Rectal smooth muscle tissue (tissue), 1 donor: ENCODE data around the gene SRC.

Experiments
- H3K27ac ChIP-seq: one replicate; pipeline ENCODE4 v1.7.0; 2013; ENCODE audit warnings: low read depth, low read length, inconsistent platforms
- H3K27me3 ChIP-seq: one replicate; pipeline ENCODE4 v1.7.0; 2013; ENCODE audit warnings: low read length; ENCODE audit not compliant: control insufficient read depth, insufficient read depth
- H3K36me3 ChIP-seq: one replicate; pipeline ENCODE4 v1.7.0; 2013; ENCODE audit warnings: low read length; ENCODE audit not compliant: control insufficient read depth, insufficient read depth
- H3K4me1 ChIP-seq: one replicate; pipeline ENCODE4 v1.7.0; 2013; ENCODE audit warnings: low read length; ENCODE audit not compliant: control insufficient read depth, insufficient read depth
- H3K4me3 ChIP-seq: one replicate; pipeline ENCODE4 v1.7.0; 2013; ENCODE audit warnings: low read length
- H3K9ac ChIP-seq: one replicate; pipeline ENCODE4 v1.7.0; 2013; ENCODE audit warnings: low read length

The SRC gene

DNA sequence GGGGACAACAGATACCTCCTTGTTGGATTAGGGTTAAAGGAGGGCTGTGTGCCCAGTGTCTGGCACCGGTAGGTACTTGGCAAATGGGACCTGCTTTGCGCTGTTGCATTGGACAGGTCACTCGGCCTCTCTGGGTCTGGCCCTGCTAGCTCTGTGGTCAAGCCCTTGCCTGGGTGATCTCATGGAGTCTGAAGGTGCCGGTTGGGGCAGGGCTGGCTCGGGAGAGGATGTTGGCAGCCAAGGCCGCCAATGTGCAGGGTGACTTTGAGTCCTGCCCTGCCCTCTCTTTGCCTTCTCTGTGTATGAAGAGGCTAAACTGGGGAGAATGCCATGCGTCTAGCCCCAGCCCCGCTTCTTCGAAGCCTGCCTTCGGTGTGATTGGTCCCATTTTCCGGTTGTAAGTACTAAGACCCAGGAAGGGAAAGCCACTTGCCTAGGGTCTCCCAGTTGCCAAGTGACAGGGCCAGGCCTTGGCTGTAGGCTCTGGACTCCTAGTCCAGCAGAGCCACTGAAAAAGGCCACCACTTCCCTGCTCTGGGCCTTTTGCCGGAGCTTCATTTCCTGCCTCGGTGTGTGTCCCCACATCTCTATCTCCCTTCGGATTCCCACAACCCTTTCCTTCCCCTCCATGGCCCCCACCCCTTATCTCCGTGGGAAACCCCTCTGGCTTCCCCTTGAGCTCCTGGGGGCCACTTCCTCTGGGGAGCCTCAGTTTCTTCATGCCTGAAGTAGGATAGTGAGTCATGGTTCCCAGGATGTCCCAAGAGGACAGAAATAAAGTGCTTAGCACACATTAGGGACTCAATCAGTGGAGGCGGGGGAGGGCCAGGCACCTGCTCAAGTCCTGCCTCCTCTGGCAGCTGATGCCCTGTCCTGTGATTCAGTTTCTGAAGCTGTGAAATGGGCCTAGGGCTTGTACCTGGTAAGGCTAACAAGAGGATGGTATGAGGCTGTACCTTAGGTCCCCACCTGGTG lies 3.9 kb downstream of the SRC start:
- H3K4me3 ChIP-seq, result no peak overlapping the region
- no peaks in the 10 kb centered on the region for H3K36me3 ChIP-seq
- H3K4me1 ChIP-seq, result peaks cover 7% of the 10 kb centered on the region
- H3K9ac ChIP-seq, result no peak overlapping the region
- H3K27me3 ChIP-seq, result no peaks in the 10 kb centered on the region
- no peak overlapping the region for H3K27ac ChIP-seq

DNA sequence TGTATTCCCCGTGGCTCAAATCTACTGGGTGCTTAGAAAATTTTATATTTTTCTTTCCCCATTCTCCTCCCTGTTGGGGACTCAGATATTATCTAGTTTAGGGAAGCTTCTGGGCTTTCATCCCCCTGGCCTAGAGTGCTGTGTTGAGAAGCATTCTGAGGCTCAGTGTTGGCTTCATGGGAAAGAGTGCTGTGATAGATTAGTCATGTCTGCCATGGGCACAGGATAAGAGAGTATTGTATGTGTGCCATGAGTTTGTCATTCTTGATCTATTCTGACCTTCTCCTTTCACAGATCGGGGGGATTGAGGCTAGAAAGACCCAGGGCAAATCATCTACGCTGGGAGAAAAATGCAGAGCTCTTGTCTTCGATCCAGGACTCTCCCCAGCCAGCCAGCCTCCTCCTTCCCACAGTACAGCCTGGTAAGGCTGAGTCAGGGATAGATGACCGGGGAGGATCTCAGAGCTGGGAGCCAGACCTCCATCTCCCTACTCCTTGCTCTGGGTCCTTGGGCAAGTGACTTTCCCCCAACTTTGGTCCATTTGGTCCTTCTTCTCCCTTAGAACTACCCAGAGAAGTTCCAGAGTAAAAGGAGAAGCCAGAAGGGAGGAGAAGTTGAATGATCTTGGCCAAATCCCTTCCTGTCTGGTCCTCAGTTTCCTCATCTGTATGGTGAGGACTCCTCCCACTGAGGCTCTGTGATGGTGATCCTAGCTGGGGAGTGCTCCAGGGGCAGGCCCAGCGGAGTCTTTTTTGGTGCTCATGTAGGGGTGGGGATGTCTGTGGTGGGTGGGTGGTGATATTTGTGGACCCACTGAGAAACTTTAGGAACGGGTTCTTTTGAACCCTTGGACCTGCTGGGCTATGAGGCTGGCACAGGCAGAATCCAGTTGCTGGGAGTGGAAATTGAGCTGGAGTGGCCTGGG lies 5.0 kb downstream of the SRC start:
- Histone ChIP-seq H3K36me3 (no peaks in the 10 kb centered on the region), H3K4me3 (no peak overlapping the region), H3K4me1 (peaks cover 9% of the 10 kb centered on the region), H3K27me3 (no peaks in the 10 kb centered on the region), H3K27ac (no peak overlapping the region), H3K9ac (no peak overlapping the region)

DNA sequence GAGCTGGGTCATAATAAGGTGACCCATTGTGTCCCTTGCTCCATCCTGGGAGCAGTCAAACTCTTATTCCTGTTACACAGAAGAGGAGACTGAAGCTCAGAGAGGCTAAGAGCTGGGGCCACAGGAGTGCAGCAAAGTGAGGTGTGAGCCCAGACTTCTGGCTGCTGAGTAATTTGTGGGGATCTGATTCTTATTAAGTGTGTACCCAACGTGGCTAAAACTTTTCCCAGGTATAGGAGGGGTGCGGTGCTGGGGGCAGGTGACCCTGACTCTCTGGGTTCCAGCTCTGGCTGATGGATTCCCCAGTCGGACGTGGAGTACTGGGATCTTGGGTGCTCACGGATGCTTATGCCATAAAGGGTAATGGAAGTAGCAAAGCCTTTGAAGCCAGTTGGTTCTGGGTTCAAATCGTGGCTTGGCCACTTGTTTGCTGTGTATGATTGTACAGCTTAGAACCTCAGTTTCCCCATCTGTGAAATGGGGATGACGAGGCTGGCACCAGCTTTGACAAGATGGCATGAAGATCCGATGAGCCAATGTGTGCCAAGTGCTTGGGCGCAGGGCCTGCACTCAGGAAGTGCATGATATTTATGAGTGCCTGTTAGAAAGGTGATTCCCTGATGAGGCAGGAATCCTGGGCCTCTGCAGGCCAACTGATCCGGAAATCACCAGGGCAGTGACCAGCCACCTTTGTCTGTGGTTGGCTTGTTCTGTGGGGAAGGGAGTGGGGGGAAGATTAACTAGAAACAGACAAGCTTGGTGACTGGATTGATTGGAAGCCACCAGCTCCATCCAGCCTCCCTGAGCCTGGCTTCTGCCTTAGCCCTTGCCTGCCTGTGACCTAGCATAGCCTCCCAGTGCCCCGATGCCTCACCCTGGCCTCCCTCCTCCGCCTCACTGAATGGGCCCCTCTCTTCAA lies 6.0 kb downstream of the SRC start:
- no peaks in the 10 kb centered on the region for H3K27me3 ChIP-seq
- H3K4me3 ChIP-seq, result no peak overlapping the region
- peaks cover 17% of the 10 kb centered on the region for H3K4me1 ChIP-seq
- no peak overlapping the region for H3K9ac ChIP-seq
- H3K27ac ChIP-seq, result no peak overlapping the region
- H3K36me3 ChIP-seq, result no peaks in the 10 kb centered on the region

DNA sequence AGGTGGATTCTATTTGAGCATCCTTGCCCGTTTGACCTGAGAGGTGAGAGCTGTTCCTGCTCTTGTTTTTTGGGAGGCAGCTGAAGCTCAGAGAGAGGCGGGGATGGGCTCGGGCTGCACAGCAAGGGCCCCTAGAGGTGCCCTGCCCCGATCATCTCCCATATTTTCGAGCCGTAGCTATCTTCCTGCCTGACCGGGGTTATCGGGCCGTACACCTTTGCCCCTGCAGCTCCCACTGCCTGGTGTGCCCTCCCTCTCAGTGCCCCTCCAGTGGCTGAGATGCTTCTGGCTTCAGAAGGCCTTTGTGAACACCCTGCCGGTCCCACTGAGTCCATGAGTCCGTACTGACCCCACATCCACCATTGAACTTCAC lies 6.7 kb downstream of the SRC start:
- H3K4me3 ChIP-seq, result no peak overlapping the region
- H3K9ac ChIP-seq, result no peak overlapping the region
- peaks cover 3% of the 10 kb centered on the region for H3K36me3 ChIP-seq
- H3K27me3 ChIP-seq, result no peaks in the 10 kb centered on the region
- no peak overlapping the region for H3K27ac ChIP-seq
- H3K4me1 ChIP-seq, result peaks cover 18% of the 10 kb centered on the region

DNA sequence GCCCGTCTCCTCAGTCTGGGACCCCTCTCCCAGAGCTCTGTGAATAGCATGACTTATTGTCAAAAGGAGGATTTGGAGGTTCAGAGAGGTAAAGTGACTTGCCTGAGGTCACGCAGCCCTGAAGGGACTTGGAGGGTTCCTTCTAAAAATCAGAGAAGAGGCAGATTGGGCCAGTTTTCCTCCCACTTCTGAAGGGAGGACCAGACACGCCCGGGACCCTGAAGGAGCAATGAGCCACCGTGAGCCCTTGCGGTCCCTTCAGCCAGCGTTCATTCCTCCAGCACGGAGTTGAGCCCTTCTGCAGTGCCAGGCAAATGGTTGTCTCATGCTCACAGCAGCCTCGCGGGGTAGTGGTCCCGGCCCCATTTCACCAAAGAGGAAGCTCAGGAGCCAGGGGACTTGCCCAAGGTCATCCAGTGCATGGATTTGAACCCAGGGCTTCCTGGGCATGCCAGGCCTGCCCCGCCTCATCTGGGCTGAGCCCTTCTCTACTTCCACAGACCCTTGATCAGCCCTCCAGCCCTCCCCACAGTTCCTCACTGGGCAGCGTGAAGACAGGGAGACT lies 7.4 kb downstream of the SRC start:
- peaks cover 4% of the 10 kb centered on the region for H3K36me3 ChIP-seq
- H3K9ac ChIP-seq, result no peak overlapping the region
- H3K27ac ChIP-seq, result no peak overlapping the region
- H3K4me3 ChIP-seq, result no peak overlapping the region
- no peaks in the 10 kb centered on the region for H3K27me3 ChIP-seq
- peaks cover 24% of the 10 kb centered on the region for H3K4me1 ChIP-seq

DNA sequence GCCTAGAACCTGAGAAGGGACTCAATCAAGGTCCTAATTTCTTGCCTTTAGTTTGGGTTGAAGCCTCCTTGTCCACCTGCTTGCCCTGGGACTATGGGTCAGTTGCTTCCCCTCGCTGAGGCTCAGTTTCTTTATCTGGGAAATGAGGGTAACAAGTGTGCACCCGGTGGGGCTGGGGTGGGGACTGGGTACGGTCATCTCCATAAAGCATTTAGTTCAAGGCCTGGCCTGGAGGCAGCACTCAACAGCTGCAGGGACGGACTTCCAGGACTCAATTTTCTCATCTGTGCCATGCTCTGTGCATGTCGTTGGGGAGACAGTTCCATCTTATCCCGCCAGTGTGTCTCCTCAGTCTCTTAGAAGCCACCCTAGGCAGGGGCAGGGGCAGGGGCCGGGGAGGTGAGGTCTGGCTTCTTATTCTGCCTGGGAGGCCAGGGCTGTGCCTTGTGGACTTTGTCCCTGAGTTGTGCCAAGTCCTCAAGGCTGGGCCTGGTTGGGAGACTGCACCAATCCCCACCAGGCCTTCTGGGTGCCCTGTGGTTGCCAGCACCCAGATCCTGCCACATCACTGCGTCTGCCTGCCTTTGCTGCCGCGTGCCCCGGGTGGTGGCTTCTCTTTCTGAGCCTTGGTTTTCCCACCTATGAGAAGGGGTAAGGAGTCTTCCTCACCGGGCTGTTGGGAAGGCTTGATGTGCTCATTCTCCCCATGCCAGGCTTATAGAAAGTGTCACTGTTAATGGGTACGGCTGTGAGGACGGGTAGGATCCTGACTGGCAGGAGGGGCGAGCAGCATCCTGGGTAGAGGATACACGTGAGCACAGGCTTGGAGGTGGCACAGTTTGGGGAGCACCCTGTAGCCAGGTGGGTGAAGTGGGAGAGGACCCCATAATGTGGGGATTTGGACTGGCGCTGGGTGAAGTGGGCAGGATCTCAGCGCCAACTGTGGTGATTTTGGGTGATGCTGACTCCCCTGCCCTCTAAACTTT lies 8.6 kb downstream of the SRC start:
- Histone ChIP-seq H3K27ac (no peak overlapping the region), H3K4me1 (peaks cover 27% of the 10 kb centered on the region), H3K36me3 (peaks cover 4% of the 10 kb centered on the region), H3K4me3 (no peak overlapping the region), H3K9ac (no peak overlapping the region), H3K27me3 (no peaks in the 10 kb centered on the region)

DNA sequence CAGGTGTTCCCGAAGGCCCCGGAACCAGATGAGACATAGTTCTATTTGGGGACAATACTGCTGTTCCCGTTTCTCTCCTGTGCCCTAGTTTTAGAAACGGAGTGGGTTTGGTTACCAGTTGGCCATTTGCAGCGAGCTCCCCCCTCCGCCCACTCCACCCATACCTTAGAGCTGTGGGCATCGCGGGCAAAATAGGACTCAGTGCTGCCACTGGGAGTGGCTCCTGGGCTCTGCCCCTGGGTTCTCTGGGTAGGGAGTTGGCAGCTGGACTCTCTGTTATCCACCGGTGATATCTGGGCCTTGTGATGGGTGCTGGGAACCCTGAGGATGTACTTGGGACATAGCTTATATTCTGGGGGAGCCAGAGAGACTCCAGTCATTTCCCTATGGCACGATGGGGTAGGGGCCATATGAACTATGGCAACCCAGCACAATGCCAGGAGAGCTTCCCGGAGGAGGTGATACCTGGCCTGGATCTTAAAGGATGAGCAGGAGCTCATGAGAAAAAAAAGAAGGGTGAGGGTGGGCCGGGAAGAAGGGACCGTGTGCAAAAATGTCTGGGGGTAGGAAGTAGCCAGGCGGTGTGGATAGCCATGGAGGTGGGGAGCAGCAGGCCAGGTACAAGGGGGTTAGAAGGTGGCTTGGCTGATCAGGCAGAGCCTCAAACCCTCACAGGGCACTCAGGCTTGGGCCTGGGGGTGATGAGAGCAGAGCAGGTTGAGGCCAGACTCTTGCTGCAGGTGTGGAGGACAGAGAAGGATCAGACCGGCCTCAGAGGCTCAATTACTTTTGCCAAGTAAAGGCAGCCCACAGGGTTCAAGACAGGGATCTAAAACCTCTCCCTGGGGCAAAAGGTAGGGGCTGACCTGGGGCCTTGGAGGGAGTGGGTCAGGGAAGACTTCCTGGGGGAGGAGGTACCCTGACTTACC lies 9.6 kb downstream of the SRC start:
- peaks cover 4% of the 10 kb centered on the region for H3K36me3 ChIP-seq
- H3K27me3 ChIP-seq, result no peaks in the 10 kb centered on the region
- H3K9ac ChIP-seq, result no peak overlapping the region
- H3K4me1 ChIP-seq, result peaks cover 27% of the 10 kb centered on the region
- H3K4me3 ChIP-seq, result no peak overlapping the region
- H3K27ac ChIP-seq, result no peak overlapping the region

DNA sequence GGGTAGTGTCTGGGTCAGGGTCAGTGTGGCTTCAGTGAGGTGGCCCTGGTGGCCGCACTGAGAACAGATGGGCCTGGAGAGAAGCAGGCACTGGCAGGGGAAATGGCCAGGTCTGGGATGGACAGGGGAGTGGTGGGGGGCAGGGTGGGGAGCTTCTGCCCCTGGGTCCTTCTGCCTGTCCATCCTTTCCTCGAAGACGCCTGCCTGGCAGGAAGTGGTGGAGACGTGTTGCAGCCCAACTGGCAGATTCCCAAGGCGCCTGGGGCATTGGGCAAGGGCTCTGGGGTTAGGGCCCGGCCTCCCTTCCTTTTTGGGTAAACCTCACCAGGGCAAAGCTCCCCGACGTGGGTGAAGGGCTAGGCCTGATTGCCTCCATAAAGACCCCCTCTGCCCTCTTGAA lies 10.4 kb downstream of the SRC start:
- Histone ChIP-seq H3K4me1 (peaks cover 27% of the 10 kb centered on the region), H3K4me3 (no peak overlapping the region), H3K27me3 (no peaks in the 10 kb centered on the region), H3K36me3 (peaks cover 4% of the 10 kb centered on the region), H3K9ac (no peak overlapping the region), H3K27ac (no peak overlapping the region)

DNA sequence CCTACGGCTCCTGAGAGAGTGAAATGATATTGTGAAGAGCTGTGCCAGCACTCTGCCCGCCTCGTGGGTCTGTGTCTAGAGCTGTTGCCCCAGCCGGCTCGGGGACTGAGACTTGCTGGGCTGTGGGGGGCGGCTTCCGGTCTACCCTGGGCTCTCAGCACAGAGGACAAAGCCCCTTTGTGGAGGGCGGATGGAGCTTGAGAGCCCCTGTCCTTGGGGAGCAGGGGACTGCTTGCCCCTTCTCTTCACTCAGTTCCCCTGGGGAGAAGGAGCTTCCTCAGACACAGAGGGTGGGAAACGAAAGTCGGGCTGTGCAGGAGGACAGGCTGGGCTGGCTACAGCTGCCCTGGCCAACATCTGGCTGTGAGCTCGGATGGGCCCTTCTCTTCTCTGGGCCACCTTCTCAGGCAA lies 11.0 kb downstream of the SRC start:
- H3K4me1 ChIP-seq, result peaks cover 27% of the 10 kb centered on the region
- peaks cover 4% of the 10 kb centered on the region for H3K36me3 ChIP-seq
- H3K9ac ChIP-seq, result no peak overlapping the region
- no peak overlapping the region for H3K4me3 ChIP-seq
- H3K27me3 ChIP-seq, result no peaks in the 10 kb centered on the region
- H3K27ac ChIP-seq, result peak overlapping the region; percentile 13
